ENCODE measurements around the gene NFIX.
A peak's percentile ranks its signal among the peaks of the same experiment; 100 is the strongest.

NFIX gene

GRCh38 chr19:13045812-13046211 lies 50.5 kb downstream of the NFIX start:
- Mint-ChIP-seq H3K4me1 (peaks cover 53% of the 10 kb centered on the region), H3K36me3 (ENCODE audit: insufficient read depth) (peaks cover 4% of the 10 kb centered on the region), H3K4me3 (no peak overlapping the region), H3K27ac (ENCODE audit: low read depth) (no peak overlapping the region), H3K27me3 (no peaks in the 10 kb centered on the region), H3K9me3 (no peaks in the 10 kb centered on the region)
- ATAC-seq (replicated peaks; ENCODE audit: extremely low read depth, poor library complexity, severe bottlenecking) (no peak), DNase-seq (ENCODE audit: low spot score in 2 of 2) (no peak)

GRCh38 chr19:13047374-13047773 lies 52.1 kb downstream of the NFIX start:
- peak overlapping the region; percentile 36 for H3K27ac Mint-ChIP-seq (ENCODE audit: low read depth)
- DNase-seq (ENCODE audit: low spot score in 2 of 2) (no peak), ATAC-seq (replicated peaks; ENCODE audit: extremely low read depth, poor library complexity, severe bottlenecking) (no peak)
- H3K4me3 Mint-ChIP-seq: no peak overlapping the region
- no peaks in the 10 kb centered on the region for H3K9me3 Mint-ChIP-seq
- peaks cover 67% of the 10 kb centered on the region for H3K4me1 Mint-ChIP-seq
- H3K36me3 Mint-ChIP-seq (ENCODE audit: insufficient read depth): peaks cover 4% of the 10 kb centered on the region
- peaks cover 11% of the 10 kb centered on the region for H3K27me3 Mint-ChIP-seq

- Mint-ChIP-seq H3K4me3 (no peak overlapping the region), H3K27me3 (peaks cover 11% of the 10 kb centered on the region), H3K27ac (ENCODE audit: low read depth) (peak overlapping the region; percentile 71), H3K4me1 (peaks cover 41% of the 10 kb centered on the region), H3K9me3 (no peaks in the 10 kb centered on the region), H3K36me3 (ENCODE audit: insufficient read depth) (no peaks in the 10 kb centered on the region)
- DNase-seq (ENCODE audit: low spot score in 2 of 2) (no peak), ATAC-seq (replicated peaks; ENCODE audit: extremely low read depth, poor library complexity, severe bottlenecking) (no peak)
These were observed 55.0 kb downstream of the NFIX start for GRCh38 chr19:13050274-13050673.

GRCh38 chr19:13051557-13052165 lies 56.4 kb downstream of the NFIX start:
- H3K9me3 Mint-ChIP-seq: no peaks in the 10 kb centered on the region
- H3K36me3 Mint-ChIP-seq (ENCODE audit: insufficient read depth): no peaks in the 10 kb centered on the region
- ATAC-seq (replicated peaks; ENCODE audit: extremely low read depth, poor library complexity, severe bottlenecking) (no peak), DNase-seq (ENCODE audit: low spot score in 2 of 2) (no peak)
- H3K27ac Mint-ChIP-seq (ENCODE audit: low read depth): no peak overlapping the region
- H3K4me1 Mint-ChIP-seq: peaks cover 27% of the 10 kb centered on the region
- H3K27me3 Mint-ChIP-seq: peaks cover 11% of the 10 kb centered on the region
- peak overlapping the region; percentile 62 for H3K4me3 Mint-ChIP-seq

GRCh38 chr19:13052447-13053175 lies 57.3 kb downstream of the NFIX start:
- DNase-seq (ENCODE audit: low spot score in 2 of 2) (no peak), ATAC-seq (replicated peaks; ENCODE audit: extremely low read depth, poor library complexity, severe bottlenecking) (no peak)
- H3K9me3 Mint-ChIP-seq: no peaks in the 10 kb centered on the region
- peaks cover 11% of the 10 kb centered on the region for H3K27me3 Mint-ChIP-seq
- H3K4me1 Mint-ChIP-seq: peaks cover 26% of the 10 kb centered on the region
- no peaks in the 10 kb centered on the region for H3K36me3 Mint-ChIP-seq (ENCODE audit: insufficient read depth)
- no peak overlapping the region for H3K4me3 Mint-ChIP-seq
- no peak overlapping the region for H3K27ac Mint-ChIP-seq (ENCODE audit: low read depth)

- no peak overlapping the region for H3K4me3 Mint-ChIP-seq
- H3K27me3 Mint-ChIP-seq: peaks cover 11% of the 10 kb centered on the region
These were observed 58.0 kb downstream of the NFIX start for GRCh38 chr19:13053238-13053637.

GRCh38 chr19:13053761-13054625 lies 58.7 kb downstream of the NFIX start:
- Mint-ChIP-seq H3K9me3 (no peaks in the 10 kb centered on the region), H3K4me1 (peaks cover 19% of the 10 kb centered on the region), H3K36me3 (ENCODE audit: insufficient read depth) (no peaks in the 10 kb centered on the region), H3K27ac (ENCODE audit: low read depth) (no peak overlapping the region), H3K4me3 (no peak overlapping the region), H3K27me3 (peaks cover 11% of the 10 kb centered on the region)
- DNase-seq (ENCODE audit: low spot score in 2 of 2) (no peak), ATAC-seq (replicated peaks; ENCODE audit: extremely low read depth, poor library complexity, severe bottlenecking) (no peak)

More at GRCh38 chr19:13053238-13053637, 58.0 kb downstream of the NFIX start:
- ATAC-seq (replicated peaks; ENCODE audit: extremely low read depth, poor library complexity, severe bottlenecking) (no peak), DNase-seq (ENCODE audit: low spot score in 2 of 2) (no peak)
- Mint-ChIP-seq H3K27ac (ENCODE audit: low read depth) (no peak overlapping the region), H3K4me1 (peaks cover 20% of the 10 kb centered on the region), H3K36me3 (ENCODE audit: insufficient read depth) (no peaks in the 10 kb centered on the region), H3K9me3 (no peaks in the 10 kb centered on the region)

- H3K4me1 Mint-ChIP-seq: peaks cover 19% of the 10 kb centered on the region
- H3K36me3 Mint-ChIP-seq (ENCODE audit: insufficient read depth): no peaks in the 10 kb centered on the region
- ATAC-seq (replicated peaks; ENCODE audit: extremely low read depth, poor library complexity, severe bottlenecking) (no peak), DNase-seq (ENCODE audit: low spot score in 2 of 2) (no peak)
- H3K27ac Mint-ChIP-seq (ENCODE audit: low read depth): no peak overlapping the region
- no peak overlapping the region for H3K4me3 Mint-ChIP-seq
- peaks cover 11% of the 10 kb centered on the region for H3K27me3 Mint-ChIP-seq
- H3K9me3 Mint-ChIP-seq: no peaks in the 10 kb centered on the region
These were observed 59.4 kb downstream of the NFIX start for GRCh38 chr19:13054626-13055212.

GRCh38 chr19:13055213-13056051 lies 60.2 kb downstream of the NFIX start:
- ATAC-seq (replicated peaks; ENCODE audit: extremely low read depth, poor library complexity, severe bottlenecking) (no peak), DNase-seq (ENCODE audit: low spot score in 2 of 2) (no peak)
- H3K4me3 Mint-ChIP-seq: no peak overlapping the region
- H3K9me3 Mint-ChIP-seq: no peaks in the 10 kb centered on the region
- H3K36me3 Mint-ChIP-seq (ENCODE audit: insufficient read depth): no peaks in the 10 kb centered on the region
- H3K4me1 Mint-ChIP-seq: peaks cover 15% of the 10 kb centered on the region
- H3K27me3 Mint-ChIP-seq: peaks cover 11% of the 10 kb centered on the region
- H3K27ac Mint-ChIP-seq (ENCODE audit: low read depth): no peak overlapping the region

- H3K27ac Mint-ChIP-seq (ENCODE audit: low read depth): no peak overlapping the region
- DNase-seq (ENCODE audit: low spot score in 2 of 2): no peak
- peaks cover 11% of the 10 kb centered on the region for H3K27me3 Mint-ChIP-seq
- no peak overlapping the region for H3K4me3 Mint-ChIP-seq
- H3K4me1 Mint-ChIP-seq: peaks cover 17% of the 10 kb centered on the region
- no peaks in the 10 kb centered on the region for H3K9me3 Mint-ChIP-seq
- ATAC-seq (replicated peaks; ENCODE audit: extremely low read depth, poor library complexity, severe bottlenecking): no peak
- no peaks in the 10 kb centered on the region for H3K36me3 Mint-ChIP-seq (ENCODE audit: insufficient read depth)
These were observed 60.9 kb downstream of the NFIX start for GRCh38 chr19:13056052-13056660.

- Mint-ChIP-seq H3K9me3 (no peaks in the 10 kb centered on the region), H3K36me3 (ENCODE audit: insufficient read depth) (no peaks in the 10 kb centered on the region), H3K4me3 (no peak overlapping the region), H3K27ac (ENCODE audit: low read depth) (no peak overlapping the region), H3K4me1 (peaks cover 11% of the 10 kb centered on the region), H3K27me3 (peaks cover 2% of the 10 kb centered on the region)
- ATAC-seq (replicated peaks; ENCODE audit: extremely low read depth, poor library complexity, severe bottlenecking): no peak
- DNase-seq (ENCODE audit: low spot score in 2 of 2): no peak
These were observed 61.9 kb downstream of the NFIX start for GRCh38 chr19:13057147-13057572.
